ENCODE data around the gene SCAANT1. TPM values are rescaled to one million over a fixed set of nuclear protein-coding genes. Genes with fewer than 3 reads are reported as not detected.

The SCAANT1 gene
- total and polyA plus RNA-seq, 2 of the 8 experiments (the other 6 are each of a cell fraction or from before 2014, with no cell fraction given), result not detected

DNA sequence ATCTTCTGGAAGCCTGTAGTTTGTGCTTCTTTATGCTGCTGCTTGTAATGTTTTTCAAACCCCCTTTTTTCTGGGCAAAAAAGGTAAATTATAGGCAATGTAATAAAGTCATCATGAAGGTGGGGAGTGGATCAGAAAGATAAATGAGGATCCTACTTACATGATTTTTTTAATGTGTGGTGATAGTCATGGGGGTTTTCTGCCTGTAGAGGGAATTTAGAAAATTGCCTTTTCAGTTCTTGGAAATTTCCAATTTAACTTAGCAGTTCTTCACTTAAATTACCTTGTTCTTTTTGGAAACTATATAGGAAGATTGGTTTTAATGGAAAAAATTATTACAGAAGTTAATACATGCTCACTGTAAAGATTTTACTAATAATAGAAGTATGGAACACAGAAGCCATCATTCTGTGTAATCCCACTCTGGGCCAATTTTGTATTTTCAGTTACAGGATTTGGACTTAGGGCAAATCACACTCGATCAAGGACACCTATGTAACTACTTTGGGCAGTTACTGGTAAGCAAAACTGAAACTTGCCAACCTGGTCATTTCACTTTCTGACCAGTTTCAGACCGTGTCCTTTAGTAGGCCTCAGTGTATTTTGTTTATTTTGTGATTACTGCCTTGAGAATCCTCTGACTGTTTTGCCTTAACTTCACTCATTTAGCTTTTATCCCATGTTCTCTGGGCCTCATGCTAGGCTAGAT, 10.5 kb upstream of the SCAANT1 start (continued):
- no peak for TF ChIP-seq CTBP2 (IDR thresholded peaks at IDR 0.05; ENCODE audit: borderline replicate concordance, insufficient read depth, insufficient read length, low read length)
- no peak for TF ChIP-seq CBX5 (IDR thresholded peaks at IDR 0.05; ENCODE audit: low read depth, low read length)
- TF ChIP-seq KDM4A (IDR thresholded peaks at IDR 0.05; ENCODE audit: low read depth, low read length, severe bottlenecking), result no peak
- TF ChIP-seq TBP (IDR thresholded peaks at IDR 0.05; ENCODE audit: low read depth, low read length), result no peak
